ENCODE results near the gene AKR1B1.

DNA sequence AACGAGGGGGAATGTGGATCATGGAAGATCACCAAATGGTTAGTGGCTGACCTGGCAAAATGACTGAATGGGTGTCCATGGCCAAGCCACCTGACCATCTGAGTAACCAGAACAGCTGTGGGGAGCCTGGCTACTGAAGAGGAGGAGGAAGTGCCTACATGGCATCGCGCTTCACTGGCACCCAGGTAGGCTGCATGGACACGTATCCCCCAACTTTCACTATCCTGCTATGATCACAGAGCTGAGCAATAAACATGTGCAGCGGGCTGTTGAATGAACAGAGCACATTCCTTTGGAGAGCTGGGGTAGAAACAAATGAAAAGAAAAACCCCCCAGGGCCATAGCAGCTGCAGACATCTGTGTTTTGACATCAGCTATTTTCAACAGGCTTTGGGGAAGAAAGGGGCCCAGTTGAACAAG is 6.5 kb downstream of the AKR1B1 start:
- TF ChIP-seq SUZ12 (IDR thresholded peaks at IDR 0.05; ENCODE audit: extremely low read depth, insufficient read depth, insufficient read length) (no peak), YY1 (IDR thresholded peaks at IDR 0.05; ENCODE audit: insufficient read depth, insufficient read length) (no peak), ZNF274 (IDR thresholded peaks at IDR 0.05; ENCODE audit: low read depth, low read length) (no peak)
